T-helper 22 cell (primary cell): ENCODE data around the gene C4A.
"Not testable (repeated sequence)": the region's sequence is repeated elsewhere in the genome, so short reads cannot be mapped to it uniquely, and the experiment has no call there.

Source experiments
- DNase-seq: peaks from one replicate; pipeline ENCODE4 v3.0.0-alpha.2; 2020; ENCODE audit warnings: low read depth

The C4A gene

DNA sequence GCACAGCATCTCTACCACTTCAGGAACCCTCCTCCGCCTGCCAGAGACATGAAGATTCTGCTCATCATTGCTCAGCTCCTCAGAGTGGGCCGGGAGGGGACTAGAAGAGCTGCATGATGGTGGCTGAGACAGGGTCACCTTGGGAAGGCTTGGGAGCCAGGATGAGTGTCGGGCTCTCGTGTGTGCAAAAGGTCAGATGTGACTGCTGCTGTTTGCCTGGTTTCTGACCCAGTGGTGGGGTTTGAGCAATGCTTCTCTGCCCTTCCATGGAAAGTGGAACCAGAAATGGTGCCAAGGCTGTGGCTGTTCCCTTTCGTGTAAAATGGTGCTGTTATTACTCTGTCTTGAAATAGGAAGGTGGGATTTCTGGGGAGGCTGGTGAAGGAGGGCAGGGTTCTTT lies 859 bp upstream of the C4A start:
- DNase-seq = not testable (repeated sequence)

- not testable (repeated sequence) for DNase-seq
Measured at GRCh38 chr6:31989363-31989762, 7.5 kb downstream of the C4A start.

- DNase-seq = not testable (repeated sequence)
Measured at GRCh38 chr6:31994421-31994820, 12.6 kb downstream of the C4A start.

- not testable (repeated sequence) for DNase-seq
Measured at GRCh38 chr6:31996385-31996784, 14.5 kb downstream of the C4A start.

DNA sequence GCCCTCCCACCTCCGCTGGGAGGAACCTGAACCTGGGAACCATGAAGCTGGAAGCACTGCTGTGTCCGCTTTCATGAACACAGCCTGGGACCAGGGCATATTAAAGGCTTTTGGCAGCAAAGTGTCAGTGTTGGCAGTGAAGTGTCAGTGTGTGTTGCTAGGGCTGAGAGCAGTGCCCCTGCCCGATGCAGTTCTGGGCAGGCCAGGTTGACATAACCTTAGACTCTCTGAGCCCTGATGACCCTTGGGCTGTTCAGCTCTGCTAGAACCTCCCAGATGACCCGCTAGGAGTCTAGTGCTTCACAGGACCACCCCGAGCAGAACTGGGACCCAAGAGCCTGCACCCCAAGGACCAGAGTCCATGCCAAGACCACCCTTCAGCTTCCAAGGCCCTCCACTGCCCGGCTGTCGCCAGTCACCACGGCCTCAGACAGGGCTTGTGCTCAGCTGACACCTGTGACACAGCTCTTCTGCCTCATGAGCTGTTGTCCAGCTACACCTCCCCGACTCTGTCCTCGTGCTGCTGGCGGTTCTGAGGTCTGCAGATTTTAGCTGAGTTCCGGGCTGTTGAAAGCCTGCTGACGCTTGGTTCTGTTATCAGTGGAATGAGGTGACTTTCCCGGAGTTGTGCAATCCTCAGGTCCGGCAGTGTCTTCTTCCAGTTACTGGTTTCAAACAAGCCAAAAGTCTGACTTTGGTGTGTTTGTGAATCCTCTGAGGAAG lies 20.9 kb downstream of the C4A start:
- not testable (repeated sequence) for DNase-seq

- DNase-seq = not testable (repeated sequence)
Measured at GRCh38 chr6:32003301-32003700, 21.4 kb downstream of the C4A start.

GRCh38 chr6:32004393-32004792 lies 22.5 kb downstream of the C4A start:
- not testable (repeated sequence) for DNase-seq

DNA sequence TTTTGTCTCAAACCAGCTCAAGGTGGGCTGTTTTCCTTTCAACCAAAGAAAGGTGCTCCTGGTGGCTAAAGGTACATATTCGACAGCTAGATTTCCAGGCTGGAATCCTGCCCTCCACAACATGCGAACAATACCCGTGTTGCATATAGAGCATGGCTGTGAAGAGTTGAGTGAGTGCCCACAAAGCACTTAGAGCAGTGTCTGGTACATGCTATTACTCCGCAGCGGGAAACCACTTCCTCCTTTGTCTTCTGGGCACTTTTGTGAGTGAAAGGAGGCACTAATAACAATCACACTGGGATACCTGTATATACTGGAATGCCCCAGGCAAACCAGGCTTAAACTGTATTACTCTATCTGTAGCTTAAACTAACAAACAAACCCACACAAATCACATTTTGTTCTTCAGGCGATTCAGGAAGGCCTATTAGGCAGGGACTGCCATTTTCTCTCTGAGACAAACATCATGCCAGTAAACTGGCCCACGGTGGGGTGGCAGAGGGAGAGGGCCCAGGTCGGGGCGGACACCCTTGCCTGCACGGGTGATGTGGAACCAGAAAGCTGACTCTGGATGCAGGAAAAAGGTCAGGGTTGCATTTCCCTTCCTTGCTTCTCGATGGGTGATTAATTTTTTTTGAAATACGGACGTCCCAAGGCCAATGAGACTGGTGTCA lies 23.1 kb downstream of the C4A start:
- DNase-seq = not testable (repeated sequence)

- not testable (repeated sequence) for DNase-seq
Measured at GRCh38 chr6:32005538-32005880, 23.7 kb downstream of the C4A start.

DNA sequence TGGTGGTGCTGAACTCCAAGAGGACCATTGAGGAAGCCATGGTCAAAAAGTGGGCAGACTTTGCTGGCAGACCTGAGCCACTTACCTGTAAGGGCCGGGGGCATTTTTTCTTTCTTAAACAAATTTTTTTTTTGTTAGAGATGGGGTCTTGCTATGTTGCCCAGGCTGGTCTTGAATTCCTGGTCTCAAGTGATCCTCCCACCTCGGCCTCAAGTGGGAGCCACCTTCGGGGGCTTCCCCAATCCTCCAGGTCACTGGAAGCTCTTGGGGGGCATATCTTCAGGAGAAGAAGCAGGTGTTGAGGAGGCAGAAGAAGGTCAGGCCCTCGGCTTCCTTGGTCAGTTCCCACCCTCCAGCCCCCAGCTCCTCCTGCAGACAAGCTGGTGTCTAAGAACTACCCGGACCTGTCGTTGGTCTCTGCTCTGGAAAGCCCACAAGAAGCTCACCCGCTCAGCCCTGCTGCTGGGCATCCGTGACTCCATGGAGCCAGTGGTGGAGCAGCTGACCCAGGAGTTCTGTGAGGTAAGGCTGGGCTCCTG lies 24.2 kb downstream of the C4A start:
- DNase-seq = not testable (repeated sequence)

DNA sequence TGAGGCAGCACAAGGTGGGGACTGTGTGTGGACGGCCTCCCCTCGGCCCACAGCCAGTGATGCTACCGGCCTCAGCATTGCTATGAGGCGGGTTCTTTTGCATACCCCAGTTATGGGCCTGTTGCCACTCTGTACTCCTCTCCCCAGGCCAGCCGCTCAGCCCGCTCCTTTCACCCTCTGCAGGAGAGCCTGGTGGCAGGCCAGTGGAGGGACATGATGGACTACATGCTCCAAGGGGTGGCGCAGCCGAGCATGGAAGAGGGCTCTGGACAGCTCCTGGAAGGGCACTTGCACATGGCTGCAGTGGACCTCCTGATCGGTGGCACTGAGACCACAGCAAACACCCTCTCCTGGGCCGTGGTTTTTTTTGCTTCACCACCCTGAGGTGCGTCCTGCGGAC lies 25.2 kb downstream of the C4A start:
- not testable (repeated sequence) for DNase-seq

DNA sequence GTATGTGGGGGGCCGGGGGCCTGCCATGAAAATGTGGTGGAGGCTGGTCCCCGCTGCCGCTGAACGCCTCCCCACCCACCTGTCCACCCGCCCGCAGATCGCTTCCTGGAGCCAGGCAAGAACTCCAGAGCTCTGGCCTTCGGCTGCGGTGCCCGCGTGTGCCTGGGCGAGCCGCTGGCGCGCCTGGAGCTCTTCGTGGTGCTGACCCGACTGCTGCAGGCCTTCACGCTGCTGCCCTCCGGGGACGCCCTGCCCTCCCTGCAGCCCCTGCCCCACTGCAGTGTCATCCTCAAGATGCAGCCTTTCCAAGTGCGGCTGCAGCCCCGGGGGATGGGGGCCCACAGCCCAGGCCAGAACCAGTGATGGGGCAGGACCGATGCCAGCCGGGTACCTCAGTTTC lies 26.2 kb downstream of the C4A start:
- DNase-seq = not testable (repeated sequence)

- not testable (repeated sequence) for DNase-seq
Measured at GRCh38 chr6:32008616-32009015, 26.8 kb downstream of the C4A start.

GRCh38 chr6:32009537-32009936 lies 27.7 kb downstream of the C4A start:
- DNase-seq = not testable (repeated sequence)

DNA sequence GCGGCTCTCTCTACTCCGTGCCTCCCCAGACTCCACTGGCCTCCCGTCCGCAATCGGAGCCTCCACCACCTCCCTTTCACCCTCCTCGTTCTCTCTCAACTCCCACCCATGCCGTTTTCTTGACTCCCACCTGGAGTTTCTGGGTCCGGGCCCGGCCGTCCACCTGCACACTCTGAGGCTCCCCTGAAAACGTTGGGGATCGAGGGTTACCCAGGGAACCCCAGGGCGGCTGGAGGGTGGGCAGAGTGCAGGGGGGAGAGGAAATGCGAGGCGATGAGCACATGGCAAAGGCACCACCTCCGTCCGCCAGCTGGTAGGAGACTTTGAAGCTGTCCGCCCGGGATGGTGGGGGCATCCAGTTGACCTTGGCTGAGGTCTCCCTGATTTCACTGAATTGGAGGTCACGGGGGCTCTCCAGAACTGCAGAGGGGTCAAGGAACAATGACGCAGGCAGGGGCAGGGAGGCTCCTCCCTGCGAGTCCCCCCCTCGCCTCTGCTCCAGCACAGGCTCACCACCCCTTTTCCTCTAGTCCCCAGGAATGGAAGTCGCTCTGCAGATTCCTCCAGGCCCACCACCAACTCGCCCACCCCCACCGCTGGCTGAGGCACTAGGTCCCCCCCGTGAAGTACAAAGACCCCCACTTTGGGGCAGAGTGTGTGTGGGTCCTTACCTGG lies 29.1 kb downstream of the C4A start:
- DNase-seq = not testable (repeated sequence)

GRCh38 chr6:32012941-32013617 lies 31.2 kb downstream of the C4A start:
- not testable (repeated sequence) for DNase-seq

- DNase-seq = not testable (repeated sequence)
Measured at GRCh38 chr6:32013738-32014137, 31.9 kb downstream of the C4A start.

DNA sequence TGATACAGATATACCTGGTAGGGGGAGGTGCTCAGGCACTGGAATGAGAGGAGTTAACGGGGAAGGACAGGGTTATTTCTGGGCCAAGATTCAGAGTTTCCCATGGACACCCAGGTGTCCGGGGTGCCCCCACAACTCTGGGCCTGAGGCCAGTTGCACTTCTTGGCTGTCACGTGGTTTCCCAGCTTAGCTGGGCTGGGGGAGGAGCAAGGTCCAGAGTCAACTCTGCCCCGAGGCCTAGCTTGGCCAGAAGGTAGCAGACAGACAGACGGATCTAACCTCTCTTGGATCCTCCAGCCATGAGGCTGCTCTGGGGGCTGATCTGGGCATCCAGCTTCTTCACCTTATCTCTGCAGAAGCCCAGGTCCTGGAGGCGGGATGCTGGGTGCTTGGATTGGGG lies 32.7 kb downstream of the C4A start, which contains the start of gene C4B:
Gene C4B, plus strand, starts transcription at position 249 of the 400 bp plus-strand sequence. Its CDS starts 51 bp downstream, at position 300.
- DNase-seq = not testable (repeated sequence)

DNA sequence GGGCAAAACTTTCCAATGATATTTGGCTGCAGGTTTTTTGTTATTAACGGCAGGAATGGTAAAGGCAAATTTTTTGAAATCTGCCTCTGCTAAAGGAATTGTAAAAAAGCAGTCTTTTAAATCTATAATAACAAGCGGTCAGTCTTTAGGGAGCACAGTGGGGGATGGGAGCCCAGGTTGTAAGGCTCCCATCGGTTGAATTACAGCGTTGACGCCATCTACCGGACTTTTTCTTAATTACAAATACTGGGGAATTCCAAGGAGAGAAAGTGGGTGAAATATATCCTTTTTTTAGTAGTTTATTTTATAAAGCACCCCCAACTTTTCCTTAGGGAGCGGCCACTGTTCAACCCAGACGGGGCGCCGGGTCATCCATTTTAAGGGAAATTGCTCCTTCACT lies 40.2 kb downstream of the C4A start:
- DNase-seq = not testable (repeated sequence)

DNA sequence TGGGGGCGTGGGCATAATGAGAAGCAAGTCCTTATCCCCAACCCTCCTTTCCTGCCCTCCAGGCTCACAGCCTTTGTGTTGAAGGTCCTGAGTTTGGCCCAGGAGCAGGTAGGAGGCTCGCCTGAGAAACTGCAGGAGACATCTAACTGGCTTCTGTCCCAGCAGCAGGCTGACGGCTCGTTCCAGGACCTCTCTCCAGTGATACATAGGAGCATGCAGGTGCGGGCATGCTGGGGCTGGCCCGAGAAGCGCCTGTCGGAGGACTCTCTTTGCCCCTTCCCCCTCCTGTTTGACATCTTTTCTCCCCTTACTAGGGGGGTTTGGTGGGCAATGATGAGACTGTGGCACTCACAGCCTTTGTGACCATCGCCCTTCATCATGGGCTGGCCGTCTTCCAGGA lies 46.8 kb downstream of the C4A start:
- DNase-seq = not testable (repeated sequence)

DNA sequence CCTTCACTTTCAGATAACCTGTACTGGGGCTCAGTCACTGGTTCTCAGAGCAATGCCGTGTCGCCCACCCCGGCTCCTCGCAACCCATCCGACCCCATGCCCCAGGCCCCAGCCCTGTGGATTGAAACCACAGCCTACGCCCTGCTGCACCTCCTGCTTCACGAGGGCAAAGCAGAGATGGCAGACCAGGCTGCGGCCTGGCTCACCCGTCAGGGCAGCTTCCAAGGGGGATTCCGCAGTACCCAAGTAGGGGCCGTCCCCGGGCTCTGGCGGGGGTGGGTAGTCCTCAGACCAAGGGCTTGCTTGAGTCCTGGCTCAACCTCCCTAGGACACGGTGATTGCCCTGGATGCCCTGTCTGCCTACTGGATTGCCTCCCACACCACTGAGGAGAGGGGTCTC lies 47.7 kb downstream of the C4A start:
- DNase-seq = not testable (repeated sequence)
